Fibroblast of lung (primary cell): ENCODE measurements around the gene PSMD11. TPM values are rescaled to one million over a fixed set of nuclear protein-coding genes. Genes with fewer than 3 reads are reported as not detected.

Source experiments
- DNase-seq, 2 donors: peaks; one replicate each; pipeline versions ENCODE4 v3.0.0 to v3.0.0-alpha.2; 2010; ENCODE audit warnings: low read depth in 2 of 2
- H2AFZ ChIP-seq: 2 replicates; pipeline ENCODE4 v1.5.1; 2012; ENCODE audit warnings: low read length, control low read depth, inconsistent platforms
- H3K27ac ChIP-seq: 2 replicates; pipeline ENCODE4 v1.5.1; 2011; ENCODE audit warnings: low read length, control low read depth; ENCODE audit not compliant: insufficient read depth
- H3K27me3 ChIP-seq: 2 replicates; pipeline ENCODE4 v1.5.1; 2011; ENCODE audit warnings: mild to moderate bottlenecking, low read length; ENCODE audit not compliant: control insufficient read depth, insufficient read depth
- H3K36me3 ChIP-seq: 2 replicates; pipeline ENCODE4 v1.5.1; 2011; ENCODE audit warnings: low read length; ENCODE audit not compliant: control insufficient read depth, insufficient read depth
- H3K4me1 ChIP-seq: 2 replicates; pipeline ENCODE4 v1.5.1; 2011; ENCODE audit warnings: low read length; ENCODE audit not compliant: control insufficient read depth, insufficient read depth; ENCODE audit errors: extremely low read depth
- H3K4me2 ChIP-seq: 2 replicates; pipeline ENCODE4 v1.5.1; 2011; ENCODE audit warnings: low read length, control low read depth; ENCODE audit not compliant: insufficient read depth; ENCODE audit errors: extremely low read depth
- H3K4me3 ChIP-seq, 4 experiments: fragments of 200-600 bp in 1 of 4; sonication (generic) in 1 of 4; replicated peaks in 1 of 4; 2 replicates each; pipeline ENCODE4 v1.5.1; 2011 to 2016; ENCODE audit warnings: low read length in 4 of 4, low read depth in 3 of 4, mild to moderate bottlenecking in 3 of 4, control low read depth in 2 of 4, inconsistent platforms in 1 of 4, mixed read lengths in 1 of 4; ENCODE audit not compliant: insufficient read depth in 1 of 4; ENCODE audit errors: control extremely low read depth in 1 of 4
- H3K79me2 ChIP-seq: 2 replicates; pipeline ENCODE4 v1.5.1; 2012; ENCODE audit warnings: mild to moderate bottlenecking, low read length, inconsistent platforms; ENCODE audit not compliant: control insufficient read depth, insufficient read depth
- H3K9ac ChIP-seq: 2 replicates; pipeline ENCODE4 v1.5.1; 2011; ENCODE audit warnings: mild to moderate bottlenecking, low read length, control low read depth; ENCODE audit not compliant: insufficient read depth
- H3K9me3 ChIP-seq: 2 replicates; pipeline ENCODE4 v1.5.1; 2012; ENCODE audit warnings: low read depth, low read length; ENCODE audit not compliant: control insufficient read depth, insufficient read depth
- H4K20me1 ChIP-seq: 2 replicates; pipeline ENCODE4 v1.5.1; 2011; ENCODE audit warnings: low read length; ENCODE audit not compliant: control insufficient read depth, insufficient read depth; ENCODE audit errors: extremely low read depth
- CTCF ChIP-seq, 2 donors: IDR thresholded peaks in 1 of 2; conservative IDR thresholded peaks in 1 of 2; 1 replicate in 1 of 2; 2 replicates in 1 of 2; pipeline ENCODE4 v1.5.1; 2011 to 2012; ENCODE audit warnings: low read length in 2 of 2, control low read depth in 1 of 2, inconsistent platforms in 1 of 2, low read depth in 1 of 2, mild to moderate bottlenecking in 1 of 2
- EZH2 ChIP-seq: IDR thresholded peaks from 2 replicates; pipeline ENCODE4 v1.5.1; 2012; ENCODE audit warnings: low read length, control low read depth, mild to moderate bottlenecking; ENCODE audit errors: missing control alignments
- polyA plus RNA-seq, 2 donors: library from polyadenylated mRNA; depleted of rRNA in 1 of 2; stranded (reverse) in 1 of 2; unstranded in 1 of 2; fragments of >200 nt; gene quantifications; 2 replicates each; pipeline ENCODE4 v1.2.1, GENCODE V29; 2011 to 2012; ENCODE audit warnings: missing spikeins in 1 of 2
- total RNA-seq: library from RNA; depleted of rRNA; stranded (reverse); fragments of >200 nt; gene quantifications from 2 replicates; pipeline ENCODE4 v1.2.1, GENCODE V29; 2014

The PSMD11 gene
- total and polyA plus RNA-seq, 2 donors (not counting 1 experiment from before 2014, with no cell fraction given) = 74.1 to 77.9 TPM

GRCh38 chr17:32426894-32427293, 17.4 kb upstream of the PSMD11 start:
- Histone ChIP-seq H2AFZ (no peak overlapping the region), H3K4me3 (no peak overlapping the region), H3K9ac (no peak overlapping the region), H3K27ac (no peak overlapping the region), H3K27me3 (no peaks in the 10 kb centered on the region), H3K36me3 (no peaks in the 10 kb centered on the region), H3K4me2 (no peak overlapping the region), H4K20me1 (no peaks in the 10 kb centered on the region), H3K9me3 (no peaks in the 10 kb centered on the region), H3K79me2 (no peaks in the 10 kb centered on the region), H3K4me1 (no peaks in the 10 kb centered on the region)
- TF ChIP-seq CTCF (conservative IDR thresholded peaks at IDR 0.05 in 1 of 2, IDR thresholded peaks at IDR 0.05 in 1 of 2; ENCODE audit: low read depth in 1 of 2, low read length in 2 of 2) = no peak
- no peak for TF ChIP-seq EZH2
- no peak for DNase-seq

- no peak overlapping the region for H2AFZ ChIP-seq
- H3K4me3 ChIP-seq = no peak overlapping the region
- H3K4me2 ChIP-seq = no peak overlapping the region
- no peak for TF ChIP-seq EZH2
- no peak for TF ChIP-seq CTCF (conservative IDR thresholded peaks at IDR 0.05 in 1 of 2, IDR thresholded peaks at IDR 0.05 in 1 of 2; ENCODE audit: low read depth in 1 of 2, low read length in 2 of 2)
- H3K27ac ChIP-seq = no peak overlapping the region
- H3K79me2 ChIP-seq = no peaks in the 10 kb centered on the region
- no peaks in the 10 kb centered on the region for H3K9me3 ChIP-seq
- no peak overlapping the region for H3K9ac ChIP-seq
- H3K27me3 ChIP-seq = no peaks in the 10 kb centered on the region
- no peaks in the 10 kb centered on the region for H4K20me1 ChIP-seq
- H3K4me1 ChIP-seq = no peaks in the 10 kb centered on the region
- DNase-seq = no peak
- no peaks in the 10 kb centered on the region for H3K36me3 ChIP-seq
Observed at GRCh38 chr17:32429598-32429997, 14.7 kb upstream of the PSMD11 start.

- Histone ChIP-seq H3K27me3 (no peaks in the 10 kb centered on the region), H2AFZ (no peak overlapping the region), H3K4me2 (no peak overlapping the region), H3K27ac (no peak overlapping the region), H3K9ac (no peak overlapping the region), H3K36me3 (no peaks in the 10 kb centered on the region), H3K4me1 (no peaks in the 10 kb centered on the region), H3K9me3 (no peaks in the 10 kb centered on the region), H4K20me1 (peaks cover 2% of the 10 kb centered on the region), H3K4me3 (no peak overlapping the region), H3K79me2 (peaks cover 13% of the 10 kb centered on the region)
- no peak for DNase-seq
- no peak for TF ChIP-seq EZH2
- TF ChIP-seq CTCF (conservative IDR thresholded peaks at IDR 0.05 in 1 of 2, IDR thresholded peaks at IDR 0.05 in 1 of 2; ENCODE audit: low read depth in 1 of 2, low read length in 2 of 2) = no peak
Observed at GRCh38 chr17:32440722-32441121, 3.6 kb upstream of the PSMD11 start.
